Activated T-cell treated with anti-CD3 and anti-CD28 coated beads for 4 hours (primary cell): ENCODE measurements around the gene ACADS.

ENCODE experiments used
- DNase-seq: peaks from one replicate; pipeline ENCODE4 v3.0.0-alpha.2; 2020

Gene ACADS

GRCh38 chr12:120725659-120726509 lies at the start of gene ACADS:
Gene ACADS (plus strand): TSS chr12:120725826. CDS start chr12:120725886, 60 bp downstream.
- DNase-seq = peak; percentile 84

GRCh38 chr12:120677765-120678473 lies 47.7 kb upstream of the ACADS start:
- DNase-seq = no peak

GRCh38 chr12:120678572-120678971 lies 47.1 kb upstream of the ACADS start:
- no peak for DNase-seq

GRCh38 chr12:120680165-120680738 lies 45.4 kb upstream of the ACADS start:
- DNase-seq = no peak

GRCh38 chr12:120684523-120684932 lies 41.1 kb upstream of the ACADS start:
- DNase-seq = no peak

GRCh38 chr12:120685522-120685921 lies 40.1 kb upstream of the ACADS start:
- no peak for DNase-seq

GRCh38 chr12:120686151-120686689 lies 39.4 kb upstream of the ACADS start:
- DNase-seq = peak; percentile 91

GRCh38 chr12:120686690-120687577 lies 38.7 kb upstream of the ACADS start, which contains the start of gene MLEC:
Gene MLEC (plus strand): TSS chr12:120687149. CDS start chr12:120687297, 148 bp downstream.
- DNase-seq = peak; percentile 98

- peak; percentile 43 for DNase-seq
Measured at GRCh38 chr12:120687578-120688289, 37.9 kb upstream of the ACADS start.

- DNase-seq = no peak
Measured at GRCh38 chr12:120688527-120689071, 37.0 kb upstream of the ACADS start.

- DNase-seq = no peak
Measured at GRCh38 chr12:120689397-120690082, 36.1 kb upstream of the ACADS start.

GRCh38 chr12:120690083-120690450 lies 35.6 kb upstream of the ACADS start:
- no peak for DNase-seq

- DNase-seq = no peak
Measured at GRCh38 chr12:120690978-120691377, 34.6 kb upstream of the ACADS start.

- DNase-seq = no peak
Measured at GRCh38 chr12:120692524-120693033, 33.0 kb upstream of the ACADS start.

GRCh38 chr12:120693848-120694247 lies 31.8 kb upstream of the ACADS start:
- no peak for DNase-seq

GRCh38 chr12:120696626-120697025 lies 29.0 kb upstream of the ACADS start:
- DNase-seq = no peak

- DNase-seq = no peak
Measured at GRCh38 chr12:120697344-120697743, 28.3 kb upstream of the ACADS start.

GRCh38 chr12:120698665-120699064 lies 27.0 kb upstream of the ACADS start:
- DNase-seq = no peak

GRCh38 chr12:120699553-120699952 lies 26.1 kb upstream of the ACADS start:
- DNase-seq = no peak

GRCh38 chr12:120700886-120701285 lies 24.7 kb upstream of the ACADS start:
- no peak for DNase-seq
